H7 (cell line): ENCODE measurements around the gene SCLY. TPM values are rescaled to one million over a fixed set of nuclear protein-coding genes. Genes with fewer than 3 reads are reported as not detected.

Source experiments
- DNase-seq: peaks from one replicate; pipeline ENCODE4 v3.0.0; 2012
- H3K27me3 ChIP-seq: 2 replicates; pipeline ENCODE4 v1.6.0; 2011; ENCODE audit warnings: mild to moderate bottlenecking, low read length; ENCODE audit not compliant: control insufficient read depth, insufficient read depth
- H3K36me3 ChIP-seq: replicated peaks from 2 replicates; pipeline ENCODE4 v1.5.1; 2011; ENCODE audit warnings: low read length; ENCODE audit not compliant: control insufficient read depth, insufficient read depth
- H3K4me3 ChIP-seq: 2 replicates; pipeline ENCODE4 v1.5.1; 2011; ENCODE audit warnings: low read depth, mild to moderate bottlenecking, control low read depth, low read length, moderate library complexity; ENCODE audit not compliant: insufficient read depth
- total RNA-seq: library from RNA; depleted of rRNA; stranded (reverse); fragments of >200 nt; shearing (Covaris generic); gene quantifications from 2 replicates; pipeline ENCODE4 v1.2.3, GENCODE V29; 2014

SCLY gene
- total RNA-seq, 1 experiment from 2014 or later: 53.0 TPM

DNA sequence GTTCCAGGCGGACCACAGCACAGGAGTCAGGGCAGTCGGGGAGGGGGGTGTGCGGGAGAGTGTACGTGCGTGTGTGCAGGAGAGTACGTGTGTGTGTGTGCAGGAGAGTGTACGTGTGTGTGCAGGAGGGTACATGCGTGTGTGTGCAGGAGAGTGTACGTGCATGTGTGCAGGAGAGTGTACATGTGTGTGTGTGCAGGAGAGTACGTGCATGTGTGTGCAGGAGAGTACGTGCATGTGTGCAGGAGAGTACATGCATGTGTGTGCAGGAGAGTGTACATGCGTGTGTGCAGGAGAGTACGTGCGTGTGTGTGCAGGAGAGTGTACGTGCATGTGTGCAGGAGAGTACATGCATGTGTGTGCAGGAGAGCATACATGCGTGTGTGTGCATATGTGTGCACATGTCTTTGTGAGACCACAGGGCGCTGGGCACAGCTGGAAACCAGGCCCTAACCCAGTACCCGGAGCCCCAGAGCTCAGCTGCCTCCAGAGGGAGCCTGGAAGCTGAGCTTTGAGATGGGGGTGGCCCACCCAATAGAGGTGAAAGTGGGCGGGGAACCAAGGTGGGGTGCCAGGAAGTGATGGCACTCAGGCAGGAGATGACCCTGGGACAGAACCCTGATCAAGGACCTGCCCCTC is 63.8 kb downstream of the SCLY start:
- no peak for DNase-seq
- Histone ChIP-seq H3K36me3 (no peaks in the 10 kb centered on the region), H3K27me3 (no peaks in the 10 kb centered on the region), H3K4me3 (no peak overlapping the region)

DNA sequence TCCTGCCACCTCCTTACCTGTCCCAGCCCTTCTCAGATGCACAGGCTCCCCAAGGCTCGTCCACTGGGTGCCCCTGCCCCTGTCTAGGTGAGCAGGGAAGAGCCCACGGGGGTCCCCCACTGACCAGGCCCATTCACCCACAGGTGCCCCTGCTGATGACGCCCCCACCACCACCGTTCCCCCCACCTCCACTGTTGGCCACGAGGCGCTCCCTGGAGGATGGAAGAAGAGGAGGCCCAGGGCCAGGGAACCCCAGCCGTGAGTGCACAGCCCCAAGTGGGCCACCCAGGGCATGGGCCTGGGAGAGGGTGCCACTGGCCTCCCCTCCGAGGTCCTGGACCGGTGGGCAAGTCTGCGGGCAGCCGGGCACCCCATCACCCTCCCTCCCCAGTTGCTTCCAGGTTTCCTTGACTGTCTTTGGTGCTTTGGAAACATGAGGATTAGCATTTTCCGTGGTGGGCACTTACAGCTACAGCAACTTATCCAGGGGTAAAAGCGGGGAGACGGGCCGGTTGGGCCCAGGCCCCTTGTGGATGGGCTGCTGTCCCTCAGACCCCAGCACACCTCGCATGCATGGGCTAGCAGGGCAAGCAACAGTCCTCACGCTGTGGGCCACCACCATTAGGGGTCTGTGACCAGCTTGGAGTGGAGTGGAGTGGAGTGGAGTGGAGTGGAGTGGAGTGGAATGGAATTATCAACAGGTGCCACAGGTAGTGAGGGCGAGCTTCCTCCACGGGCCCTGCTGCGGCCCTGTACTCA is 64.5 kb downstream of the SCLY start:
- no peaks in the 10 kb centered on the region for H3K27me3 ChIP-seq
- no peaks in the 10 kb centered on the region for H3K36me3 ChIP-seq

DNA sequence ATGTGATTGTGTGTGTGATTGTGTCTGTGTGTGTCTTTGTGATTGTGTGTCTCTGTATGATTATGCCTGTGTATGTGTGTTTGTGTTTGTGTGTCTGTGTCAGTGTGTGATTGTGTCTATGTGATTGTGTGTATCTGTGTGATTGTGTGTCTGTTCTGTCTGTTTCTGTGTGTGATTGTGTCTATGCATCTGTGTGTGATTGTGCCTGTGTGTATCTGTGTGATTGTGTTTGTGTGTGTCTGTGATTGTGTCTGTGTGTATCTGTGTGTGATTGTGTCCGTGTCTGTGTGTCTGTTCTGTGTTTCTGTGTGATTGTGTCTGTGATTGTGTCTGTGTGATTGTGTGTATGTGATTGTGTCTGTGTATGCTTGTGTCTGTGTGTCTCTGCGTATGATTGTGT is 65.5 kb downstream of the SCLY start:
- H3K27me3 ChIP-seq: no peaks in the 10 kb centered on the region
- no peak for DNase-seq
- H3K36me3 ChIP-seq: no peaks in the 10 kb centered on the region
- H3K4me3 ChIP-seq: no peak overlapping the region

More for the DNA sequence above, 64.5 kb downstream of the SCLY start:
- no peak for DNase-seq
- no peak overlapping the region for H3K4me3 ChIP-seq

- no peak for DNase-seq
- Histone ChIP-seq H3K4me3 (no peak overlapping the region), H3K36me3 (no peaks in the 10 kb centered on the region), H3K27me3 (no peaks in the 10 kb centered on the region)
These were observed 66.0 kb downstream of the SCLY start for GRCh38 chr2:238126775-238127164.

DNA sequence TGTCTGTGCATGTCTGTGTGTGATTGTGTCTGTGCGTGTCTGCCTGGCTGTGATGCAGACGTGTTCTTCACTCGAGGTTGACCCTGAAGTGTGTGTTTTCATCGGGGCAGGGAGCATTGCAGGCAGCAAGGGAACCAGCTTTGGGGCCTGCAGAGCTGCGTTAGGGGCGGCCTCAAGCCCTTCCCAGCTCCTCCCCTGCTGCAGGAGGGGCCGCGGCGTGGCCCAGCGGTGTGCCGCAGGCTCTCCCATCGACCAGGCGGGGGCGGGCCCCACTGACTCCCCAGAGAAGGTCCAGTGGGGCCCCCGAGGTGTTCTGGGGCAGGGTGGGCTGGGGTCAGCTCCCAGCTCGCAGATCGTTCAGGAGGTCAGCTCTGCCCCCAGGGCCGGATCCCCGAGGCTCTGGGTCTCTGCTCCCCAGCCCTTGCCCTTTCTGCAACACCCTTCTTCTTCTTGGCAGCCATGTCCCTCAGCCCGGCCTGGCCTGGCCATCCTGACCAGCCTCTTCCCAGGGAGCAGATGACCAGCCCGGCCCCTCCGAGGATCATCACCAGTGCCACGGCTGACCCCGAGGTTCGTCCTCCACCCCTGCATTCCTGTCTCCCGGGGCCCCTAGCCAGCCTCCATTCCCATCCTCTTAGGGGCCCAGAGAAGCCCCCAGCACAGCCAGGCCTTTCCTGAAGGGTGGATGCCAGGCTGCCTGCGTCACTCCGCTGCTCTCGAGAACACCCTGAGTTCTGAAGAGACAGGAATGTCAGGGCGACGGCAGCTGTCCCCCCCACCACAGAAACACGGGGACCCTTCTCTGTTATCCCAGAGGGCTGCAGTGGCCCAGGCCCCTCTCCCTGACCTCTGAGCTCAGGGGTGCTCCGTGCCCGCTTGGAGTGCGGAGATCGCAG is 66.6 kb downstream of the SCLY start:
- peak; percentile 87 for DNase-seq
- Histone ChIP-seq H3K27me3 (no peaks in the 10 kb centered on the region), H3K36me3 (no peaks in the 10 kb centered on the region), H3K4me3 (no peak overlapping the region)

- no peak for DNase-seq
- no peak overlapping the region; the same call in 1 of the 2 replicates for H3K4me3 ChIP-seq
- H3K27me3 ChIP-seq: no peaks in the 10 kb centered on the region
- no peaks in the 10 kb centered on the region for H3K36me3 ChIP-seq
These were observed 67.2 kb downstream of the SCLY start for GRCh38 chr2:238128061-238128440.

DNA sequence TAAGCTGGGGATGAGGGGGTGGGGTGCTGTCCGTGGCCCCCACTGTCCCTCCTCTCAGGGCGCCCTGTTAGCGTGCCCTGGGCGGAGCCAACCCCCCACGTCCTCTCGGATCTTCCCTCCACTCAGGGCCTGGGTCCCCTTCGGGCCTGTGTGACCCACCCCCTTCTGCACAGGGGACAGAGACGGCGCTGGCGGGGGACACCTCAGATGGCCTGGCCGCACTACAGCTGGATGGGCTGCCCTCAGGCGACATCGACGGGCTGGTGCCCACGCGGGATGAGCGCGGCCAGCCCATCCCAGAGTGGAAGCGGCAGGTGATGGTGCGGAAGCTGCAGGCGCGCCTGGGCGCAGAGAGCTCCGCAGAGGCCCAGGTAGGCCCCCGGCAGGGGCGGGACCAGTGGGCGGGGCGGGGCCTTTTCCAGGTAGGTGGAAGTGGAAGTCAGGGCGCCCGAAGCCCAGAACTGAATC is 67.8 kb downstream of the SCLY start:
- H3K4me3 ChIP-seq: no peak overlapping the region; the same call in 1 of the 2 replicates
- peak; percentile 96 for DNase-seq
- H3K36me3 ChIP-seq: no peaks in the 10 kb centered on the region
- H3K27me3 ChIP-seq: no peaks in the 10 kb centered on the region

DNA sequence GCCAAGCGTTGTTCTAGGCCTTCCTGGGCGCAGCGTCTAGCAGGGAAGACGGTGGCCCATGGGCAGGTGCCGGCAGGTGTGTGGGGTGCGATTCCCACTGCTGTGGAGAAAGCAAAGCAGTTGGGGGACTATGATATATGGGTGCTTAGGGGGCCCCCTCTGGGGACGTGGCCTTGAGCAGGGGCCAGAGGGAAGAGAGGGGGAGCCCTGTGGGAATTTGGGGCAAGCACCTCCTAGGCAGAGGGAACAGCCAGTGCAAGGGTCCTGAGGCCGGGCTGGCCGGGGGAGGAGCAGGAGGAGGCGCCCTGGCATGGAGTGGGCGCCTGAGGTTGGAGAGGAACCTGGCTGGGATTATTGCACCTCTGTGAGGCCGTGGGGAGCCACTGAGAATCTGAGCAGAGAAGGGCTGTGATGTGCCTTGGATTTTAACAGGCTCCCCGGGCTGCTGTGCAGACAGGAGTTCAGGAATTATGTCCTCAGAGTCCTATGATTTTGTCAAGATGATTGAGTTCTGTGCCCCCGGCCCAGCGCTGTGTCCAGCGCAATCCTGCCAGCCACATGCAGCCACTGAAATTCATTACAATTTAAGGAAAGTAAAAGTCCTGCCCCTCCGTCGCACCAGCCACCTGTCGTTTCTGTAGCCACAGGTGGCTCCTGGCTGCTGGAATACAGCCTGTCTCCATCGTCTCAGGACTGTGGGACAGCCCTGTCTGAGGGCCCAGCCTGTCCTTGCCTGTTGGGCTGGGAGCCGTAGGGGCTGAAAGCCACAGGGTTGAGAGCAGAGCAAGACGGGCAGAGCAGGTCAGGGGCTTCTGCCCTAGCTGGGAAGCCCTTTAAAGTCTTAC is 68.6 kb downstream of the SCLY start:
- DNase-seq: no peak
- Histone ChIP-seq H3K27me3 (no peaks in the 10 kb centered on the region), H3K4me3 (no peak overlapping the region), H3K36me3 (no peaks in the 10 kb centered on the region)

DNA sequence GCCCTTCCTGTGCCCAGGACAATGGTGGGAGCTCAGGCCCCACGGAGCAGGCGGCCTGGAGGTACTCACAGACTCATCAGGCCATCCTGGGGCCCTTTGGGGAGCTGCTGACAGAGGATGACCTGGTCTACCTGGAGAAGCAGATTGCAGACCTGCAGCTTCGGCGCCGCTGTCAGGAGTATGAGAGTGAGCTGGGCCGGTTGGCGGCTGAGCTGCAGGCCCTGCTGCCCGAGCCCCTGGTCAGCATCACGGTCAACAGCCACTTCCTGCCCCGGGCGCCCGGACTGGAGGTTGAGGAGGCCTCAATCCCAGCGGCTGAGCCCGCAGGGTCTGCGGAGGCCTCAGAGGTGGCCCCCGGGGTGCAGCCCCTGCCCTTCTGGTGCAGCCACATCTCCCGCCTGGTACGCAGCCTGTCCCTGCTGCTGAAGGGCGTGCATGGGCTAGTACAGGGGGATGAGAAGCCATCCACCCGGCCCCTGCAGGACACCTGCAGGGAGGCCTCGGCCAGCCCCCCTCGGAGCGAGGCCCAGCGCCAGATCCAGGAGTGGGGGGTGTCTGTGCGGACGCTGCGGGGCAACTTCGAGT is 69.4 kb downstream of the SCLY start:
- DNase-seq: no peak
- Histone ChIP-seq H3K27me3 (no peaks in the 10 kb centered on the region), H3K4me3 (no peak overlapping the region), H3K36me3 (no peaks in the 10 kb centered on the region)

GRCh38 chr2:238130696-238131628 is 70.2 kb downstream of the SCLY start:
- no peak for DNase-seq
- Histone ChIP-seq H3K36me3 (no peaks in the 10 kb centered on the region), H3K4me3 (no peak overlapping the region), H3K27me3 (no peaks in the 10 kb centered on the region)

DNA sequence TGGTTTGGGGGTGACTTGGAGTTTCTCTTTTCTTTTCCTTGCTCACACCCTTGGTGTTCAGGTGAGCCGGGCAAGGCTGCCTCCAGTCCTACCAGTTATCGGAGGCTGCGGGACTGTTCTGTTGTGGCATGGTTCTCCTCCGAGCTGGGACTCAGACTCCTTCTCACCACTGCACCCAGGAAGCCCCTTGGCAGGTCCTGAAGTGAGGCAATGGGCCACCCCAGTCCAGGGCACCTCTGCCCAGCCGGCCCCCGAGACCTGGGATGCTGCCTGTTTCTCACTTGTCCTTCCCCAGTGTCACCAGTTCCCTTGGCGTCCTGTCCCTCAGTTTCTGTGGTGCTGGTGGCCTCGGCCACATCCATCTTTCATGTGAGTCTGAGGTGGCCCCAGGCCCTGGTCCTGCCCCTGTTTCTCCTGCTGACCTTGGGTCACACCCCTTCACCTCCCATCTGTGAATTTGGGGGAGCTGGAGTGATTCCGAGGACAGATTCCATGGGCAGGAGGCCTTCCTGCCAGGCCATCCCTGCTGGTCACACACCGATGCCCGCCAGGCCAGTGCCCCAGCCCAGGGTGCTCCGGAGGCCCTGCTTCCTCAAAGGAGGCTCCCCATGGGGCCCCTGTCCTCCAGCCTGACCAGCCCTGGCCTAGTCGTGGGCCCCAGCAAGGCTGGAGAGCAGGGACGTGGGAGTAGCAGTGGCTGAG is 71.1 kb downstream of the SCLY start:
- H3K4me3 ChIP-seq: no peak overlapping the region
- no peaks in the 10 kb centered on the region for H3K36me3 ChIP-seq
- H3K27me3 ChIP-seq: no peaks in the 10 kb centered on the region
- DNase-seq: no peak
